ENCODE measurements around the gene CHN1. TPM values are rescaled to one million over a fixed set of nuclear protein-coding genes. Genes with fewer than 3 reads are reported as not detected.

CHN1 gene
- total RNA-seq, 4 donors from 2014 or later, result 3.4 to 60.2 (median 7.1) TPM

DNA sequence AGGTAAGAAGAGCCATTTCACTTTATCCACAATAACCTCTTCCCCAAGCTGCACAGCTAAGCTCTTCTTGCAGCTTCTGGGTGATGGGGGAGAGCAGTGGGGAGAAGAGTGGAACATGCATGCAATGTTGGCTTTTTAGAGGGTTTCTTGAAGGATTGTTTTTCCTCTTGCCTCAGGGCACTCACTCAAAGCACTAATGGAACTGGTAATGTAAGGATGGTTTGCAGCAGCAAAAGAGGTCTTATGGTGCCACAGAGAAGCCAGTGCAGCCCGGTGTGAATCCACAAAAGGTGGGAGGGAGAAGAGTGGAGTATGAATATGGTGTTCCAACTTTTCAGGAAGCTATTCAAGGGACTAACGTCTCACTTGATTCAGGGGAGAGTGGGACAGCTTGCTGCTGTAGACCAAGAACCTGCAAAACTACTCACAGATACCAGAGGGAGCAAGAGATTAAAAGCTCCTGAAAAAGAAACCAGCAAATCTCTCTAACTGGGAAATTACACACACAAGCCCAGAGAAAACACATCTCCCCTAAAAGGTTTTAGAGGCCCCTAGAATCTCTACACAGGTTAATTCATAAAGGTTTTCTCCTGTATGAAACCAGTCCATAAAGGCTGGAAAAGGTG lies 116.4 kb downstream of the CHN1 start:
- TF ChIP-seq POLR2A (IDR thresholded peaks at IDR 0.05), result no peak
- TF ChIP-seq, protein P1, sequence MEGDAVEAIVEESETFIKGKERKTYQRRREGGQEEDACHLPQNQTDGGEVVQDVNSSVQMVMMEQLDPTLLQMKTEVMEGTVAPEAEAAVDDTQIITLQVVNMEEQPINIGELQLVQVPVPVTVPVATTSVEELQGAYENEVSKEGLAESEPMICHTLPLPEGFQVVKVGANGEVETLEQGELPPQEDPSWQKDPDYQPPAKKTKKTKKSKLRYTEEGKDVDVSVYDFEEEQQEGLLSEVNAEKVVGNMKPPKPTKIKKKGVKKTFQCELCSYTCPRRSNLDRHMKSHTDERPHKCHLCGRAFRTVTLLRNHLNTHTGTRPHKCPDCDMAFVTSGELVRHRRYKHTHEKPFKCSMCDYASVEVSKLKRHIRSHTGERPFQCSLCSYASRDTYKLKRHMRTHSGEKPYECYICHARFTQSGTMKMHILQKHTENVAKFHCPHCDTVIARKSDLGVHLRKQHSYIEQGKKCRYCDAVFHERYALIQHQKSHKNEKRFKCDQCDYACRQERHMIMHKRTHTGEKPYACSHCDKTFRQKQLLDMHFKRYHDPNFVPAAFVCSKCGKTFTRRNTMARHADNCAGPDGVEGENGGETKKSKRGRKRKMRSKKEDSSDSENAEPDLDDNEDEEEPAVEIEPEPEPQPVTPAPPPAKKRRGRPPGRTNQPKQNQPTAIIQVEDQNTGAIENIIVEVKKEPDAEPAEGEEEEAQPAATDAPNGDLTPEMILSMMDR (IDR thresholded peaks at IDR 0.05), result no peak

GRCh38 chr2:174888146-174888545 lies 117.0 kb downstream of the CHN1 start:
- Histone ChIP-seq H3K4me1 (no peaks in the 10 kb centered on the region), H3K36me3 (no peaks in the 10 kb centered on the region), H3K27me3 (no peaks in the 10 kb centered on the region), H3K9me3 (no peaks in the 10 kb centered on the region), H3K27ac (no peak overlapping the region), H3K4me3 (no peak overlapping the region)
- DNase-seq, result no peak
- TF ChIP-seq, protein P1 (IDR thresholded peaks at IDR 0.05), result no peak
- TF ChIP-seq POLR2A (IDR thresholded peaks at IDR 0.05), result no peak

More for the DNA sequence above, 116.4 kb downstream of the CHN1 start:
- no peak for DNase-seq
- no peak overlapping the region for H3K27ac ChIP-seq
- H3K36me3 ChIP-seq, result no peaks in the 10 kb centered on the region
- no peak overlapping the region for H3K4me3 ChIP-seq
- H3K9me3 ChIP-seq, result no peaks in the 10 kb centered on the region
- H3K27me3 ChIP-seq, result no peaks in the 10 kb centered on the region
- H3K4me1 ChIP-seq, result no peaks in the 10 kb centered on the region

GRCh38 chr2:174882416-174882815 lies 122.8 kb downstream of the CHN1 start:
- Histone ChIP-seq H3K4me1 (no peaks in the 10 kb centered on the region), H3K4me3 (no peak overlapping the region), H3K36me3 (no peaks in the 10 kb centered on the region), H3K27me3 (no peaks in the 10 kb centered on the region), H3K9me3 (no peaks in the 10 kb centered on the region), H3K27ac (no peak overlapping the region)
- TF ChIP-seq, protein P1 (IDR thresholded peaks at IDR 0.05), result no peak
- no peak for TF ChIP-seq POLR2A (IDR thresholded peaks at IDR 0.05)
- DNase-seq, result no peak

DNA sequence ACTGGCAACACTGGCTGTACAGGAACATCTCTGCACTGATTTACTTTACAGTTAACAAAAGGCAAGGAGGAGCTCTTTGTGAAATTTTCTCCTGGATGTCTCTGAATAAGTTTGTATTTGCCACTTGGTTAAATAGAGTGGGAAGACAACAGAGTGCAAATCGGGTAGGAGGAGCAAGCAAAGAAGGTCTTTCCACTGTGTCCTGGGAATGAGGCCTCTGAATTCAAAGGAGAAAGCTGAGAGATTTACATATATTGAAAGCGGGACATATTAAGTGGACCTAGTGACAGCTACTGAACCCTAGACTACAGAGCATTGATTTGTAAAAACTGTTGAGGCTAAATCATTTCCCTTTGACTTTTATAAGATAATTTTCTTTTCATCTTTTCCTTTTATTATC lies 123.5 kb downstream of the CHN1 start:
- no peak for TF ChIP-seq POLR2A (IDR thresholded peaks at IDR 0.05)
- TF ChIP-seq, protein P1 (IDR thresholded peaks at IDR 0.05), result no peak
- H3K4me1 ChIP-seq, result no peaks in the 10 kb centered on the region
- H3K36me3 ChIP-seq, result no peaks in the 10 kb centered on the region
- no peaks in the 10 kb centered on the region for H3K27me3 ChIP-seq
- H3K27ac ChIP-seq, result no peak overlapping the region
- H3K9me3 ChIP-seq, result no peaks in the 10 kb centered on the region
- no peak overlapping the region for H3K4me3 ChIP-seq
- no peak for DNase-seq

DNA sequence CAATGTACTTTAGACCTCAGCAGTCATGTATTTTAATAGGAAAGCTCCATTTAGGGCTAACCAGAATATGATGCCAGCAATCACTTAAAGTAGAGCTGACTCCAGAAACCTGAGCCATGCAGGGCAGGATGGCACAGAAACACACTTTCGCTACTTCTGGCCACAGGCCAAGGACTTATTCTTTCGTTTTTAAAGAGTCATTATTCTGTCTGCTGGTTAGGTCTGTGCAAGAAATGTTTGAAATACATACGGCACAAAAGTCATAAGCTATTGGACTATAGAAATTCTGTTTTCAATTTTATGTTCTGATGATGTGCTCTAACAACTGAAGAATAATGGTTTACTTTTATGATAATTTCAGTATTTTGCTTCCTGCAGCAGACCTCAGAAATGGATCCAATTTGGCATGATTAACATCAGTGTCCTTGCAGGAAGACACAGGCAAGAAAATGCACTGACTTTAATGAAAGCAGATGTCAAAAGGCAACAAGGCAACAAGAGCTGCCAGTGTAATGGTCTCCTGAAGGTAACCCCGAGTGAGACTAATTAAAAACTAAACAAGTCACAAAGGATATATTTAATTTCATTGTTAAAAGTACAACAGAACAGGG lies 126.5 kb downstream of the CHN1 start:
- no peaks in the 10 kb centered on the region for H3K4me1 ChIP-seq
- TF ChIP-seq POLR2A (IDR thresholded peaks at IDR 0.05), result no peak
- TF ChIP-seq, protein P1 (IDR thresholded peaks at IDR 0.05), result no peak
- DNase-seq, result no peak
- H3K9me3 ChIP-seq, result no peaks in the 10 kb centered on the region
- H3K27ac ChIP-seq, result no peak overlapping the region
- H3K27me3 ChIP-seq, result no peaks in the 10 kb centered on the region
- peak overlapping the region in 2 of 4 donors; percentile 21 for H3K4me3 ChIP-seq
- H3K36me3 ChIP-seq, result no peaks in the 10 kb centered on the region
